GM18498 (cell line): ENCODE data around the gene SLC12A4.
"Not testable (repeated sequence)": the region's sequence is repeated elsewhere in the genome, so short reads cannot be mapped to it uniquely, and the experiment has no call there.

Experiments
- ATAC-seq: cut with Tn5 transposase; IDR thresholded peaks from one replicate; pipeline ENCODE4 v1.9.1; 2021; ENCODE audit warnings: mild to moderate bottlenecking, moderate library complexity; ENCODE audit not compliant: unreplicated experiment

Gene SLC12A4

GRCh38 chr16:67988675-67989074 is 20.2 kb upstream of the SLC12A4 start:
- ATAC-seq = no peak

GRCh38 chr16:67987460-67988160 is 19.2 kb upstream of the SLC12A4 start:
- ATAC-seq = no peak

GRCh38 chr16:67986949-67987348 is 18.5 kb upstream of the SLC12A4 start:
- ATAC-seq = no peak

- no peak for ATAC-seq
These were observed 13.7 kb upstream of the SLC12A4 start for GRCh38 chr16:67982011-67982696.

- ATAC-seq = no peak
These were observed 11.7 kb upstream of the SLC12A4 start, which contains the start of gene DPEP3 for GRCh38 chr16:67979955-67980678. Gene DPEP3, minus strand, starts transcription at chr16:67980499. Its CDS starts 119 bp downstream, at chr16:67980380.

GRCh38 chr16:67977469-67978227 is 9.2 kb upstream of the SLC12A4 start:
- no peak for ATAC-seq

- no peak for ATAC-seq
These were observed 8.6 kb upstream of the SLC12A4 start for GRCh38 chr16:67977005-67977404.

- no peak for ATAC-seq
These were observed 7.8 kb upstream of the SLC12A4 start for GRCh38 chr16:67976205-67976604.

GRCh38 chr16:67975321-67976105 is 7.1 kb upstream of the SLC12A4 start:
- ATAC-seq = no peak

GRCh38 chr16:67972285-67972684 is 3.8 kb upstream of the SLC12A4 start:
- ATAC-seq = not testable (repeated sequence)

GRCh38 chr16:67971111-67971510 is 2.7 kb upstream of the SLC12A4 start:
- no peak for ATAC-seq

- peak; percentile 9 for ATAC-seq
These were observed 1.0 kb upstream of the SLC12A4 start for GRCh38 chr16:67969254-67970039.

- ATAC-seq = peak; percentile 35
These were observed 458 bp downstream of the SLC12A4 start for GRCh38 chr16:67967958-67968399.

- ATAC-seq = peak; percentile 9
These were observed 1.1 kb downstream of the SLC12A4 start for GRCh38 chr16:67967183-67967957.

- no peak for ATAC-seq
These were observed 1.8 kb downstream of the SLC12A4 start for GRCh38 chr16:67966549-67967182.

- no peak for ATAC-seq
These were observed 2.5 kb downstream of the SLC12A4 start for GRCh38 chr16:67965668-67966548.

GRCh38 chr16:67964477-67965131 is 3.8 kb downstream of the SLC12A4 start:
- no peak for ATAC-seq
